Fibroblast of lung (primary cell): ENCODE measurements around the gene THUMPD1. TPM values are rescaled to one million over a fixed set of nuclear protein-coding genes. Genes with fewer than 3 reads are reported as not detected.

Experiments
- DNase-seq, 2 donors: peaks; one replicate each; pipeline versions ENCODE4 v3.0.0 to v3.0.0-alpha.2; 2010; ENCODE audit warnings: low read depth in 2 of 2
- H2AFZ ChIP-seq: 2 replicates; pipeline ENCODE4 v1.5.1; 2012; ENCODE audit warnings: low read length, control low read depth, inconsistent platforms
- H3K27ac ChIP-seq: 2 replicates; pipeline ENCODE4 v1.5.1; 2011; ENCODE audit warnings: low read length, control low read depth; ENCODE audit not compliant: insufficient read depth
- H3K27me3 ChIP-seq: 2 replicates; pipeline ENCODE4 v1.5.1; 2011; ENCODE audit warnings: mild to moderate bottlenecking, low read length; ENCODE audit not compliant: control insufficient read depth, insufficient read depth
- H3K36me3 ChIP-seq: 2 replicates; pipeline ENCODE4 v1.5.1; 2011; ENCODE audit warnings: low read length; ENCODE audit not compliant: control insufficient read depth, insufficient read depth
- H3K4me1 ChIP-seq: 2 replicates; pipeline ENCODE4 v1.5.1; 2011; ENCODE audit warnings: low read length; ENCODE audit not compliant: control insufficient read depth, insufficient read depth; ENCODE audit errors: extremely low read depth
- H3K4me2 ChIP-seq: 2 replicates; pipeline ENCODE4 v1.5.1; 2011; ENCODE audit warnings: low read length, control low read depth; ENCODE audit not compliant: insufficient read depth; ENCODE audit errors: extremely low read depth
- H3K4me3 ChIP-seq, 4 experiments: fragments of 200-600 bp in 1 of 4; sonication (generic) in 1 of 4; replicated peaks in 1 of 4; 2 replicates each; pipeline ENCODE4 v1.5.1; 2011 to 2016; ENCODE audit warnings: low read length in 4 of 4, low read depth in 3 of 4, mild to moderate bottlenecking in 3 of 4, control low read depth in 2 of 4, inconsistent platforms in 1 of 4, mixed read lengths in 1 of 4; ENCODE audit not compliant: insufficient read depth in 1 of 4; ENCODE audit errors: control extremely low read depth in 1 of 4
- H3K79me2 ChIP-seq: 2 replicates; pipeline ENCODE4 v1.5.1; 2012; ENCODE audit warnings: mild to moderate bottlenecking, low read length, inconsistent platforms; ENCODE audit not compliant: control insufficient read depth, insufficient read depth
- H3K9ac ChIP-seq: 2 replicates; pipeline ENCODE4 v1.5.1; 2011; ENCODE audit warnings: mild to moderate bottlenecking, low read length, control low read depth; ENCODE audit not compliant: insufficient read depth
- H3K9me3 ChIP-seq: 2 replicates; pipeline ENCODE4 v1.5.1; 2012; ENCODE audit warnings: low read depth, low read length; ENCODE audit not compliant: control insufficient read depth, insufficient read depth
- H4K20me1 ChIP-seq: 2 replicates; pipeline ENCODE4 v1.5.1; 2011; ENCODE audit warnings: low read length; ENCODE audit not compliant: control insufficient read depth, insufficient read depth; ENCODE audit errors: extremely low read depth
- EZH2 ChIP-seq: IDR thresholded peaks from 2 replicates; pipeline ENCODE4 v1.5.1; 2012; ENCODE audit warnings: low read length, control low read depth, mild to moderate bottlenecking; ENCODE audit errors: missing control alignments
- polyA plus RNA-seq, 2 donors: library from polyadenylated mRNA; depleted of rRNA in 1 of 2; stranded (reverse) in 1 of 2; unstranded in 1 of 2; fragments of >200 nt; gene quantifications; 2 replicates each; pipeline ENCODE4 v1.2.1, GENCODE V29; 2011 to 2012; ENCODE audit warnings: missing spikeins in 1 of 2
- total RNA-seq: library from RNA; depleted of rRNA; stranded (reverse); fragments of >200 nt; gene quantifications from 2 replicates; pipeline ENCODE4 v1.2.1, GENCODE V29; 2014
- TF ChIP-seq, protein P1 (sequence below), 2 donors: IDR thresholded peaks in 1 of 2; conservative IDR thresholded peaks in 1 of 2; 1 replicate in 1 of 2; 2 replicates in 1 of 2; pipeline ENCODE4 v1.5.1; 2011 to 2012; ENCODE audit warnings: low read length in 2 of 2, control low read depth in 1 of 2, inconsistent platforms in 1 of 2, low read depth in 1 of 2, mild to moderate bottlenecking in 1 of 2

The THUMPD1 gene
- total and polyA plus RNA-seq, 2 donors (not counting 1 experiment from before 2014, with no cell fraction given) = 31.0 to 54.3 TPM

DNA sequence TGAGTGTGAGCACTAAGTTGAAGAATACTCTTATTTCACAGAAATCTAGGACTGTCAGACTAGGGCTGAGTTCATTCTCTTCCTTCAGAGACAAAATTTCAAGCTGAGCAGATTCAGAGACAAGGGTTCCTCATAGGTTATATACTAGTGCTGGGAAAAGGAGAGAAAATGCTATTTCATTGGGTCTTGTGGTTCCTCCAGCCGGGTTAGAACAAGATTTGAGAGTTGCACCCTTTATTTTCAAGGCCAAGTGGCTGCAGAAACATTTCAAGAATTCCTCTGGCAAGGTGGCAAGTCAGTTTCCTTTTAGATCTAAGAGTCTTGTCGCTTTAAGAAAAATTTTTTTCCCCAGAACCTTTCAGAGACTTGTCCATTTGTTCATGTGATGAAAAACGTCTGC is 6.8 kb downstream of the THUMPD1 start:
- Histone ChIP-seq H3K27ac (no peak overlapping the region), H3K9ac (no peak overlapping the region), H3K36me3 (peaks cover 6% of the 10 kb centered on the region)

DNA sequence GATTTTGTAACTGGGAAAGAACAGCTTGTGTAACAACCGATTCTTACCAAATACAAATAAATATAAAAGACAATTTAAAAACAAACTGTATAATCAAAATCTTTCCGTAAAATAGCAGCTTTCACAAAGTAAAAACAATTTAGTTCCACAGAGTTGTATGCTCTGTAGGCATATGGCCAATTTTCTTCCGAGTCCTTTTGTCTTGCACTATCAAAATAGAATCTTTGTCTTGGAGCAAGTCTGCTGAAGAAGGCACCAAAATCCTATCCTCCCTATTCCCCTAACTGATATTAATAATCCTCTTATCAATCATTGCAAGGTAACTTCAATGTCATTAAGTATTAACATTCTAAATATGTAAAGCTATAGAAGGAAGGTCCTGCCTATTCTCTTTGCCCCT is 7.6 kb downstream of the THUMPD1 start:
- no peaks in the 10 kb centered on the region for H3K4me1 ChIP-seq
- no peak for TF ChIP-seq EZH2
- no peaks in the 10 kb centered on the region for H3K9me3 ChIP-seq
- DNase-seq = no peak
- no peaks in the 10 kb centered on the region for H3K27me3 ChIP-seq
- no peak overlapping the region for H2AFZ ChIP-seq
- no peak overlapping the region for H3K27ac ChIP-seq
- H4K20me1 ChIP-seq = no peaks in the 10 kb centered on the region
- peaks cover 6% of the 10 kb centered on the region for H3K36me3 ChIP-seq
- H3K79me2 ChIP-seq = peaks cover 5% of the 10 kb centered on the region
- no peak overlapping the region for H3K9ac ChIP-seq
- no peak overlapping the region for H3K4me2 ChIP-seq
- H3K4me3 ChIP-seq = no peak overlapping the region

More for the DNA sequence above, 6.8 kb downstream of the THUMPD1 start:
- no peak for DNase-seq
- H3K79me2 ChIP-seq = peaks cover 11% of the 10 kb centered on the region
- H3K4me3 ChIP-seq = no peak overlapping the region
- no peaks in the 10 kb centered on the region for H3K9me3 ChIP-seq
- H2AFZ ChIP-seq = no peak overlapping the region
- no peaks in the 10 kb centered on the region for H4K20me1 ChIP-seq
- no peaks in the 10 kb centered on the region for H3K27me3 ChIP-seq
- no peak for TF ChIP-seq EZH2
- TF ChIP-seq, protein P1, sequence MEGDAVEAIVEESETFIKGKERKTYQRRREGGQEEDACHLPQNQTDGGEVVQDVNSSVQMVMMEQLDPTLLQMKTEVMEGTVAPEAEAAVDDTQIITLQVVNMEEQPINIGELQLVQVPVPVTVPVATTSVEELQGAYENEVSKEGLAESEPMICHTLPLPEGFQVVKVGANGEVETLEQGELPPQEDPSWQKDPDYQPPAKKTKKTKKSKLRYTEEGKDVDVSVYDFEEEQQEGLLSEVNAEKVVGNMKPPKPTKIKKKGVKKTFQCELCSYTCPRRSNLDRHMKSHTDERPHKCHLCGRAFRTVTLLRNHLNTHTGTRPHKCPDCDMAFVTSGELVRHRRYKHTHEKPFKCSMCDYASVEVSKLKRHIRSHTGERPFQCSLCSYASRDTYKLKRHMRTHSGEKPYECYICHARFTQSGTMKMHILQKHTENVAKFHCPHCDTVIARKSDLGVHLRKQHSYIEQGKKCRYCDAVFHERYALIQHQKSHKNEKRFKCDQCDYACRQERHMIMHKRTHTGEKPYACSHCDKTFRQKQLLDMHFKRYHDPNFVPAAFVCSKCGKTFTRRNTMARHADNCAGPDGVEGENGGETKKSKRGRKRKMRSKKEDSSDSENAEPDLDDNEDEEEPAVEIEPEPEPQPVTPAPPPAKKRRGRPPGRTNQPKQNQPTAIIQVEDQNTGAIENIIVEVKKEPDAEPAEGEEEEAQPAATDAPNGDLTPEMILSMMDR (conservative IDR thresholded peaks at IDR 0.05 in 1 of 2, IDR thresholded peaks at IDR 0.05 in 1 of 2; ENCODE audit: low read depth in 1 of 2, low read length in 2 of 2) = no peak
- H3K4me2 ChIP-seq = no peak overlapping the region
- H3K4me1 ChIP-seq = peaks cover under 1% of the 10 kb centered on the region

DNA sequence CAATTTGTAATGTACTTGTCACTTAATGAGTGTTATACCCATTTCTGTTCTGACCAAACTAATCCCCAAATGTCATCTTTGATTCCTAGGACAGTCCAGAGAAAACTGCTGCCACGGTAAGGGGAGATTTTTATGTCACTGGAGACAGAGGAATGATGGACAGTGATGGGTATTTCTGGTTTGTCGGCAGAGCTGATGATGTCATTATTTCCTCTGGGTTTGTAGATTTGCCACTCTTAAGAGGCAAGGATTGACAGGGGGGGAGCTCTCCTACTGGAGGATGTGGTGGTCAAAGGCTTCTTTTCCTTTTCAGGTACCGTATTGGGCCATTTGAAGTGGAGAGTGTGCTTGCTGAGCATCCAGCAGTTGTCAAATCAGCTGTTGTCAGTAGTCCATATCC is 12.5 kb downstream of the THUMPD1 start:
- no peak overlapping the region for H3K9ac ChIP-seq
- H3K27me3 ChIP-seq = no peaks in the 10 kb centered on the region
- no peak overlapping the region for H3K27ac ChIP-seq
- H3K4me3 ChIP-seq = no peak overlapping the region
- TF ChIP-seq, protein P1 (conservative IDR thresholded peaks at IDR 0.05 in 1 of 2, IDR thresholded peaks at IDR 0.05 in 1 of 2; ENCODE audit: low read depth in 1 of 2, low read length in 2 of 2) = no peak
- TF ChIP-seq EZH2 = no peak
- no peaks in the 10 kb centered on the region for H3K79me2 ChIP-seq
- H3K4me1 ChIP-seq = no peaks in the 10 kb centered on the region
- no peaks in the 10 kb centered on the region for H3K9me3 ChIP-seq
- no peak for DNase-seq
- H3K36me3 ChIP-seq = no peaks in the 10 kb centered on the region
- no peak overlapping the region for H3K4me2 ChIP-seq
- no peak overlapping the region for H2AFZ ChIP-seq
- H4K20me1 ChIP-seq = no peaks in the 10 kb centered on the region
